ENCODE results near the gene TSPAN32. TPM values are rescaled to one million over a fixed set of nuclear protein-coding genes. Genes with fewer than 3 reads are reported as not detected.

TSPAN32 gene
- total RNA-seq, 1 donor from 2014 or later = 4.5 TPM

DNA sequence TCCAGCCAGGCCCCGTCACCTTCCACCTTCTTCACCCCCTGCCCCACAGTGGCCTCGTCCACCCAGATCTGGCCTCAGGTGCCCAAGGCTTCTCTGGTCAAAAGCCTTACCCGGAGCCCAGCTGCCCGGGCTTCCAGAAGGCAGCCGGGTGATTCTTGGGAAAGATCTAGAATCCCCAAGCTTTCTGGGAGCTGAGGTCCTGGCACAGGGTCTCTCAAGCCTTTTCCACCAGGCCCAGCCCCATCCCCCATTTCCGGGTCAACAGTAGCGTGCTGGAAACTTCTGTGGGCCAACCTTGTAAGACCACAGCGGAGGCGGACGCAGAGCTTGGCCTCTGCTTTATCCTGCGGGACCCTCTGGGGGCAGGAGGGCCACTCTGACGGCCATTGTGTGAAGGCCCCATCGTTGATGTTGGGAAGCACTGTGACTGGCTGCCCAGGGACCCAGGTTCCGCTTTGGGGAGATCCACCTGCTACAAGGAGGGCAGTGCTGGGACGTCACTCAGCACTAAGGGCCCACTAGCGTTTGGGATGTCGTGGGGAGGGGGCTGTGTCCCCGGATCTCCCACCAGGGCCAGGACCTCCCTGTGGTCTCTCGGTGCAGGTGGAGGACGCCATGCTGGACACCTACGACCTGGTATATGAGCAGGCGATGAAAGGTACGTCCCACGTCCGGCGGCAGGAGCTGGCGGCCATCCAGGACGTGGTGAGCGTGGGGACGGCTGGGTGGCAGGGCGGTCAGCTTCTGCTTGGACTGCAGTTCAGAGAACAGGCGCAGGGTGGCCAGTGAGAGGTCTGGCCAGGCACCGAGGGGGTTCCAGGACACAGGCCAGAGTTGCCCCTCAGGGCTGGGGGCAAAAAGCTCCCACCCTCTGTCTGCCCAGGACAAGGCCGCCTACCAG, 11.5 kb downstream of the TSPAN32 start:
- Mint-ChIP-seq H3K9me3 (ENCODE audit: low read depth) (peaks cover 3% of the 10 kb centered on the region), H3K27me3 (peaks cover 10% of the 10 kb centered on the region), H3K4me1 (ENCODE audit: low read depth) (no peaks in the 10 kb centered on the region), H3K36me3 (ENCODE audit: insufficient read depth) (no peaks in the 10 kb centered on the region), H3K4me3 (ENCODE audit: low read depth) (no peak overlapping the region), H3K27ac (no peak overlapping the region)
- TF ChIP-seq, protein P1, sequence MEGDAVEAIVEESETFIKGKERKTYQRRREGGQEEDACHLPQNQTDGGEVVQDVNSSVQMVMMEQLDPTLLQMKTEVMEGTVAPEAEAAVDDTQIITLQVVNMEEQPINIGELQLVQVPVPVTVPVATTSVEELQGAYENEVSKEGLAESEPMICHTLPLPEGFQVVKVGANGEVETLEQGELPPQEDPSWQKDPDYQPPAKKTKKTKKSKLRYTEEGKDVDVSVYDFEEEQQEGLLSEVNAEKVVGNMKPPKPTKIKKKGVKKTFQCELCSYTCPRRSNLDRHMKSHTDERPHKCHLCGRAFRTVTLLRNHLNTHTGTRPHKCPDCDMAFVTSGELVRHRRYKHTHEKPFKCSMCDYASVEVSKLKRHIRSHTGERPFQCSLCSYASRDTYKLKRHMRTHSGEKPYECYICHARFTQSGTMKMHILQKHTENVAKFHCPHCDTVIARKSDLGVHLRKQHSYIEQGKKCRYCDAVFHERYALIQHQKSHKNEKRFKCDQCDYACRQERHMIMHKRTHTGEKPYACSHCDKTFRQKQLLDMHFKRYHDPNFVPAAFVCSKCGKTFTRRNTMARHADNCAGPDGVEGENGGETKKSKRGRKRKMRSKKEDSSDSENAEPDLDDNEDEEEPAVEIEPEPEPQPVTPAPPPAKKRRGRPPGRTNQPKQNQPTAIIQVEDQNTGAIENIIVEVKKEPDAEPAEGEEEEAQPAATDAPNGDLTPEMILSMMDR (IDR thresholded peaks at IDR 0.05; ENCODE audit: unreplicated experiment) = no peak
- no peak for DNase-seq (ENCODE audit: low spot score, unreplicated experiment)

DNA sequence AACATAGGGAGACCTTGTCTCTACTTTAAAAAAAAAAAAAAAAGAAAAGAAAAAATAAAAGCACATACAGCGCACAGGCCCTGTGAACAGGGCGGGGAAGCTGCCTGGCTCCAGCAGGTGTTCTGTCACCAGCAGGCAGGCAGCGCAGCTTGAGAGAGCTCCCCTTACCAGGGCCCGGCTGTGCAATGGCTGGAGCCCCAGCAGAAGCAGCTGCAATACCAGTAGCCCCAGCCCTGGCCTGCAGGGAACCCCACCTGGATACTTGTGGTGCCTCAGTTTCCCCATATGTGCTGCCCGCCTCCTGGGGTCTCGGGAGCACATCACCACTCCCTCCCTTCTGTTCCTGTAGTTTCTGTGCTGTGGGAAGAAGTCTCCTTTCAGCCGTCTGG, 12.3 kb downstream of the TSPAN32 start:
- TF ChIP-seq, protein P1 (IDR thresholded peaks at IDR 0.05; ENCODE audit: unreplicated experiment) = no peak
- Mint-ChIP-seq H3K9me3 (ENCODE audit: low read depth) (peaks cover 3% of the 10 kb centered on the region), H3K4me1 (ENCODE audit: low read depth) (no peaks in the 10 kb centered on the region), H3K36me3 (ENCODE audit: insufficient read depth) (no peaks in the 10 kb centered on the region), H3K27ac (no peak overlapping the region), H3K27me3 (peaks cover 10% of the 10 kb centered on the region), H3K4me3 (ENCODE audit: low read depth) (no peak overlapping the region)
- DNase-seq (ENCODE audit: low spot score, unreplicated experiment) = no peak

DNA sequence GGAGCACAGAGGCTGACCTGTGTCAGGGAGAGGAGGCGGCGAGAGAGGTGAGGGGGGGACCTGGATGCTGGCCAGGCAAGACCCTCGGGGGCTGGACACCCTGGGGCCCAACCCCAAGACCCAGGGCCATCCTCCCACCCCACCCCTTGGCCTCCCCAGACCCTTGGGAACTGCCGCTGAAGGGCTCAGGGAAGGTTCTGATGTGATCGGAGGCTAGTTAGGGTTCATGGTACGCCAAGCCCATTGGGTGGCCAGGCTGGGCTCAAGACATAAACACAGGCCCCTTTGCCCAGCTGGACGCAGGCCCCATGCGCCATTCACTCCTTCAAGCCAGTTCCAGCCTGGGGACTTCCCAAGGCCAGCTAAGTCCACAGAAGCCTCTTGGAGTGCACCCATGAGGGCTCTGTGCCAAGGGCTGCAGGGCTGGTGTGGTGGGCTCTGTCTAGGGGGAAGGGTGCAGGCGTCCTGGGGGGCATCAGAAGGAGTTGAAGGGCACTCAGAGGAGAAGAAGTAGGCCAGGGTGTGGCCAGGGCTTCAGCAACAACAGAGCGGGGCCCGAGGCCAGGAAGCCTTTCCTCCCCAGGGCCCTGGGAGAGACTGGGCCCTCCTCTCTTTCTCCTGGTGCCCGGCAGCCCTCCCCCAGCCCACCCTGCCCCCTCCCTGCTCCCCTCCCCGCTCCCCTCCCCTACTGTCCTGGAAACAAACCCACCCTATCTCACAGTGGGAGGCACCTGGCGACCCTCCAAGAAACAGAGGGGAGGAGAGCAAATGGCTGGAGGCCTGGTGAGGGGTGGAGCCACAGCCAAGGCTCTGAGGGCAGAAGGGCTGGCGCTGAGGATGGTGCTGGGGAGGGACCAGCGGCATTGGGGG, 12.9 kb downstream of the TSPAN32 start:
- Mint-ChIP-seq H3K36me3 (ENCODE audit: insufficient read depth) (no peaks in the 10 kb centered on the region), H3K4me1 (ENCODE audit: low read depth) (no peaks in the 10 kb centered on the region), H3K27me3 (peaks cover 11% of the 10 kb centered on the region), H3K4me3 (ENCODE audit: low read depth) (no peak overlapping the region), H3K27ac (no peak overlapping the region), H3K9me3 (ENCODE audit: low read depth) (peaks cover 3% of the 10 kb centered on the region)
- DNase-seq (ENCODE audit: low spot score, unreplicated experiment) = no peak
- TF ChIP-seq, protein P1 (IDR thresholded peaks at IDR 0.05; ENCODE audit: unreplicated experiment) = no peak

DNA sequence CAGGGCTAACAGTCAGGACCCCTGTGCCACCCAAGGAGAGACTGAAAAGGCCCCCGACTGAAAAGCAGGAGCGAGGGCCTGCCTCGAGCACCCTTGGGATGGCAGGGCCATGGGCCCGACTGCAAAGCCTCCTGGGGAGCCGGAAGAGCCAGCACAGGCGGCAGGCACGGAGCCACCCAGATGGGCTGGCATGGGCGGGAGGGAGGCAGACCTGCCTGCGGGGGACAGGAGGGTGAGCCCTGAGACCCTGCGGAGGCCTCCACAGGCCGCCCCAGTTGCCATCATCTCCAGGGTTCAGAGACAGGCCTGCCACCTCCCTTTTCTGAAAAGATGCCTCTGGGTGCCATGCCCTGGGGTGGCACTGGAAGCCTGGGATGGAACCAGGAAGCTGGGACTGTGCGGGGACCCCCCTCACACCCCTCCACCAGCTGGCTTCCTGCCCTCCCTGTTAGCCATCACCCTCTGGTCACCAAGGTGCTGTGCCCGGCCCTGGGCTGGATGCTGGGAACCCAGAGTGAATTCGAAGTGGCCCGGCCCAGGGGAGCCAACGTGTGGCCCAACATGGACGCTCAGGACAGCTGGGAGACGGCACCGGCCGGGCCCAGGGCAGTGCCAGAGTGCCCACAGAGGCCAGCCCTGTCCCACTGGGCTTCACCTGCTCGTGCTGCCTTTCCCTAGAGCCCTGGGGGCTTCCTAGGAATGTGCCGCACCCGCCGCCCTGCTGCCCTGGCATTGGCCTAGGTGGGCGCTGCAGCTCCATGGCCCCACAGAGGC, 13.8 kb downstream of the TSPAN32 start:
- DNase-seq (ENCODE audit: low spot score, unreplicated experiment) = no peak
- no peak overlapping the region for H3K4me3 Mint-ChIP-seq (ENCODE audit: low read depth)
- no peak overlapping the region for H3K27ac Mint-ChIP-seq
- H3K4me1 Mint-ChIP-seq (ENCODE audit: low read depth) = no peaks in the 10 kb centered on the region
- TF ChIP-seq, protein P1 (IDR thresholded peaks at IDR 0.05; ENCODE audit: unreplicated experiment) = no peak
- no peaks in the 10 kb centered on the region for H3K36me3 Mint-ChIP-seq (ENCODE audit: insufficient read depth)
- H3K27me3 Mint-ChIP-seq = peaks cover 19% of the 10 kb centered on the region
- peaks cover 3% of the 10 kb centered on the region for H3K9me3 Mint-ChIP-seq (ENCODE audit: low read depth)

Measured in progenitor cell of endocrine pancreas (in vitro differentiated cells).